SU-DHL-6 (cell line): Measurements from ENCODE around the gene MAP3K12.

Experiments used
- H2AFZ ChIP-seq: fragments of 200-600 bp; sonication (generic); 2 replicates; pipeline ENCODE4 v1.6.1; 2014; ENCODE audit warnings: low read depth, mild to moderate bottlenecking, moderate library complexity, mixed read lengths, antibody characterized with exemption, low read length; ENCODE audit not compliant: severe bottlenecking
- H3F3A ChIP-seq: fragments of 200-600 bp; shearing (Covaris generic); 2 replicates; pipeline ENCODE4 v1.6.0; 2016; ENCODE audit warnings: antibody characterized with exemption, mild to moderate bottlenecking; ENCODE audit not compliant: insufficient read depth
- H3K27ac ChIP-seq: fragments of 200-600 bp; sonication (generic); 2 replicates; pipeline ENCODE4 v1.5.1; 2016; ENCODE audit warnings: low read depth, mild to moderate bottlenecking, low read length, moderate library complexity, mixed read lengths
- H3K27me3 ChIP-seq: fragments of 200-600 bp; sonication (generic), shearing (Covaris generic); 2 replicates; pipeline ENCODE4 v1.6.0; 2014; ENCODE audit warnings: mild to moderate bottlenecking, low read length
- H3K36me3 ChIP-seq: fragments of 200-600 bp; sonication (generic); 2 replicates; pipeline ENCODE4 v1.6.1; 2014; ENCODE audit warnings: mild to moderate bottlenecking, low read length, mixed read lengths
- H3K4me2 ChIP-seq: fragments of 300-600, 200-600 bp; shearing (Covaris generic), sonication (generic); 2 replicates; pipeline ENCODE4 v1.6.0; 2014; ENCODE audit warnings: low read length, low read depth, mild to moderate bottlenecking; ENCODE audit not compliant: poor library complexity, severe bottlenecking
- H3K4me3 ChIP-seq: fragments of 200-600 bp; sonication (generic); 2 replicates; pipeline ENCODE4 v1.5.1; 2014; ENCODE audit warnings: antibody characterized with exemption, low read length, mild to moderate bottlenecking, mixed read lengths; ENCODE audit not compliant: insufficient read depth, poor library complexity, severe bottlenecking
- H3K79me2 ChIP-seq: fragments of 200-600 bp; sonication (generic); 2 replicates; pipeline ENCODE4 v1.6.1; 2014; ENCODE audit warnings: mild to moderate bottlenecking, low read length, moderate library complexity; ENCODE audit not compliant: insufficient read depth
- H3K9ac ChIP-seq: fragments of 200-600 bp; sonication (generic); 2 replicates; pipeline ENCODE4 v1.7.0; 2014; ENCODE audit warnings: mild to moderate bottlenecking, low read length
- H3K9me2 ChIP-seq: fragments of 200-600 bp; sonication (generic); replicated peaks from 2 replicates; pipeline ENCODE4 v1.6.1; 2014; ENCODE audit warnings: low read length; ENCODE audit not compliant: insufficient read depth
- H3K9me3 ChIP-seq: fragments of 200-600 bp; sonication (generic); 2 replicates; pipeline ENCODE4 v1.6.1; 2014; ENCODE audit warnings: low read length, mixed read lengths; ENCODE audit not compliant: insufficient read depth
- H4K20me1 ChIP-seq: fragments of 200-600 bp; sonication (generic); 2 replicates; pipeline ENCODE4 v1.6.1; 2014; ENCODE audit warnings: low read depth, mild to moderate bottlenecking, antibody characterized with exemption, low read length, moderate library complexity, mixed read lengths
- EZH2phosphoT487 ChIP-seq: fragments of 200-600 bp; sonication (generic), shearing (Covaris generic); conservative IDR thresholded peaks from 2 replicates; pipeline ENCODE4 v1.6.1; 2018; ENCODE audit warnings: mild to moderate bottlenecking, antibody characterized with exemption, low read length, moderate library complexity, mixed read lengths
- TF ChIP-seq, protein P1 (sequence below): fragments of 200-600 bp; sonication (generic); IDR thresholded peaks from one replicate; pipeline ENCODE4 v1.5.1; 2017; ENCODE audit warnings: antibody characterized with exemption, mild to moderate bottlenecking, low read length, moderate library complexity; ENCODE audit not compliant: insufficient read depth, poor library complexity, severe bottlenecking

Gene MAP3K12

DNA sequence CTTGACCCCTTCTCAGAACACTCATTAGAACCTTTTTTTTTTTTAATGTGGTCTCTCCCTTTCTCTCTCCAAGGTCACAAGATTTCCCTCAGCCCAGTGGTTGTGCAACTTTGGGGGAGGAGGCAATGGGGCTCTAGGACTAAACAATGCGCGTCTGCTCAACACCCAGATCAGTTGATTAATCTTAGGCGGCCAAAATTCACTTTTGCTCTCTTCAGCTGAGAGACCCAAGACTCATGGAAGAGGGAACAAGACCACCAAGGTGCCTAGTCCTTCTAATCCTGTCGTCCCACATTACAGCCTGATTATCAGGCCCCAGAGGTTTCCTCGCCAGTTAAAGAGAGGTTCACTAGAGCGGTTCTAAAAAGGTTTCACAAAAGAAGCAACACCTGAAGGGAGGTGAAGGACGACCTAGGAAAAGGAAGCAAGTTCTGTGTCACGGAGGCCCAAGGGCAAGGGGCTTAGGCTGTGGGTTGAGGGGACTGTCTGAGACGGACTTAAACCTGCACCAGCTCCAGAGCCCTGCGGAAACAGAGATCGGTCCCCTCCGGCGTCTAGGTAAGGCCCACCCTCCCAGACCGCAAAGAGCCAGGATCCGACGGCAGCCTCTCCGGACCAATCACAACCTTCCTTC, 1.0 kb upstream of the MAP3K12 start:
- Histone ChIP-seq H3K4me3 (peak overlapping the region; percentile 49), H4K20me1 (no peaks in the 10 kb centered on the region), H3K79me2 (peaks cover 13% of the 10 kb centered on the region), H3K9me3 (no peaks in the 10 kb centered on the region), H3K9me2 (no peaks in the 10 kb centered on the region), H3K4me2 (peak overlapping the region; percentile 74), H3K27me3 (no peaks in the 10 kb centered on the region), H3K36me3 (no peaks in the 10 kb centered on the region), H2AFZ (no peak overlapping the region), H3F3A (peaks cover 7% of the 10 kb centered on the region; the same call in 1 of the 2 replicates), H3K9ac (peak overlapping the region; percentile 82), H3K27ac (peak overlapping the region; percentile 60)
- no peak for TF ChIP-seq EZH2phosphoT487
- TF ChIP-seq, protein P1, sequence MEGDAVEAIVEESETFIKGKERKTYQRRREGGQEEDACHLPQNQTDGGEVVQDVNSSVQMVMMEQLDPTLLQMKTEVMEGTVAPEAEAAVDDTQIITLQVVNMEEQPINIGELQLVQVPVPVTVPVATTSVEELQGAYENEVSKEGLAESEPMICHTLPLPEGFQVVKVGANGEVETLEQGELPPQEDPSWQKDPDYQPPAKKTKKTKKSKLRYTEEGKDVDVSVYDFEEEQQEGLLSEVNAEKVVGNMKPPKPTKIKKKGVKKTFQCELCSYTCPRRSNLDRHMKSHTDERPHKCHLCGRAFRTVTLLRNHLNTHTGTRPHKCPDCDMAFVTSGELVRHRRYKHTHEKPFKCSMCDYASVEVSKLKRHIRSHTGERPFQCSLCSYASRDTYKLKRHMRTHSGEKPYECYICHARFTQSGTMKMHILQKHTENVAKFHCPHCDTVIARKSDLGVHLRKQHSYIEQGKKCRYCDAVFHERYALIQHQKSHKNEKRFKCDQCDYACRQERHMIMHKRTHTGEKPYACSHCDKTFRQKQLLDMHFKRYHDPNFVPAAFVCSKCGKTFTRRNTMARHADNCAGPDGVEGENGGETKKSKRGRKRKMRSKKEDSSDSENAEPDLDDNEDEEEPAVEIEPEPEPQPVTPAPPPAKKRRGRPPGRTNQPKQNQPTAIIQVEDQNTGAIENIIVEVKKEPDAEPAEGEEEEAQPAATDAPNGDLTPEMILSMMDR, result no peak

DNA sequence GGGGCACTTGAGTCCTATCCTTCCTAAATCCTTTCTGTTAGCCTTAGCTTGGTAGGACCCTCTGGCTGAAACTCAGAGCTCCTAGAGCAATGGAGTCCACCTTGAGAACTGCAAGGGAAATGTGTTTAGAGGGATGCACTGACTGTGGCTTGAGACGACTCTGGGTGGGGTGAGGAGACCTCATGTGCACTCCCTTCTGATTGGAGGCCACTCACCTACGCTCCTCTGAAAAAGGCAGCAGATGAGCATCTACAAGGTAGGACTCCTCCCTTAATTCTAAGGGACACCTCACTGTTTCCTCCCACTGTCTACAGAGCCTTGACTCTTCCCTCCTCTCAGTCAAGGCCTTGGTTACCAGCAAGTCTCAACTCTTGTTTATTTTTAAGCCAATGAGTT, 1.0 kb downstream of the MAP3K12 start:
- Histone ChIP-seq H3K4me3 (no peak overlapping the region), H3F3A (peaks cover 11% of the 10 kb centered on the region)

DNA sequence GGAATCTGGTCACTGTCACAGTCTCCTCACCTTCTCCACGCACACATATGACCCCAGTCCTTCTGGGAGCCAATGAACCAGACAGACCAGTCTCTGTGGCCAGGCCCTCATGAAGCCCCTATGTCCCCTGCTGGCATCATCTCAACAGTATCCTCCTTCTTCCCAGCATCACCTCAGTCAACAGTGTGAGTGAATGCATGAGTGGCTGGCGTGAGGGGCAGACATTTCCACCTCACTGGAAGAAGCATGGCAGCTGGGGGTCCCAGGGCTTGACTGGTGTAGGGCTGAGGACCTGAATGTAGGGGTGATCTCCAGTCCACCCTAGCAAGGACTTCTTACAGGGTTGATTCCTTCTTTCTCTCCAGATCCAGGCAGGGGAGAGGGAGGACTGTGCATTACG, 1.8 kb downstream of the MAP3K12 start:
- Histone ChIP-seq H3K79me2 (peaks cover 11% of the 10 kb centered on the region), H3K27ac (no peak overlapping the region), H4K20me1 (no peaks in the 10 kb centered on the region), H3K9me3 (no peaks in the 10 kb centered on the region), H3K4me2 (no peak overlapping the region), H2AFZ (no peak overlapping the region), H3K36me3 (no peaks in the 10 kb centered on the region), H3K9ac (no peak overlapping the region), H3K9me2 (no peaks in the 10 kb centered on the region), H3K4me3 (no peak overlapping the region), H3F3A (peaks cover 11% of the 10 kb centered on the region), H3K27me3 (no peaks in the 10 kb centered on the region)
- TF ChIP-seq, protein P1, result no peak
- no peak for TF ChIP-seq EZH2phosphoT487

More for the DNA sequence above, 1.0 kb downstream of the MAP3K12 start:
- no peaks in the 10 kb centered on the region for H3K9me3 ChIP-seq
- no peak overlapping the region for H3K4me2 ChIP-seq
- no peaks in the 10 kb centered on the region for H3K9me2 ChIP-seq
- H2AFZ ChIP-seq, result no peak overlapping the region
- no peak for TF ChIP-seq EZH2phosphoT487
- TF ChIP-seq, protein P1, result no peak
- H3K36me3 ChIP-seq, result no peaks in the 10 kb centered on the region
- no peaks in the 10 kb centered on the region for H3K27me3 ChIP-seq
- H3K27ac ChIP-seq, result no peak overlapping the region
- H3K79me2 ChIP-seq, result peaks cover 13% of the 10 kb centered on the region
- H3K9ac ChIP-seq, result no peak overlapping the region
- no peaks in the 10 kb centered on the region for H4K20me1 ChIP-seq
